ENCODE measurements around the gene RYR2.
A peak's percentile ranks its signal among the peaks of the same experiment; 100 is the strongest.

RYR2 gene

GRCh38 chr1:237249120-237249519, 207.1 kb downstream of the RYR2 start:
- no peak for DNase-seq (ENCODE audit: low read depth in 2 of 2)
- no peak for TF ChIP-seq CTCF (IDR thresholded peaks at IDR 0.05; ENCODE audit: low read depth, low read length)
- H3K4me3 ChIP-seq (replicated peaks in 1 of 2; ENCODE audit: low read depth in 2 of 2, low read length in 2 of 2), result no peak overlapping the region

- no peak for DNase-seq (ENCODE audit: low read depth in 2 of 2)
- H3K4me3 ChIP-seq (replicated peaks in 1 of 2; ENCODE audit: low read depth in 2 of 2, low read length in 2 of 2), result no peak overlapping the region
- TF ChIP-seq CTCF (IDR thresholded peaks at IDR 0.05; ENCODE audit: low read depth, low read length), result no peak
These were observed 208.1 kb downstream of the RYR2 start for GRCh38 chr1:237250055-237250454.

- no peak for TF ChIP-seq CTCF (IDR thresholded peaks at IDR 0.05; ENCODE audit: low read depth, low read length)
- H3K4me3 ChIP-seq (replicated peaks in 1 of 2; ENCODE audit: low read depth in 2 of 2, low read length in 2 of 2), result no peak overlapping the region
- no peak for DNase-seq (ENCODE audit: low read depth in 2 of 2)
These were observed 213.1 kb downstream of the RYR2 start for GRCh38 chr1:237255071-237255470.

- H3K4me3 ChIP-seq (replicated peaks in 1 of 2; ENCODE audit: low read depth in 2 of 2, low read length in 2 of 2), result no peak overlapping the region
- peak in 1 of 2 donors; percentile 16 for DNase-seq (ENCODE audit: low read depth in 2 of 2)
- no peak for TF ChIP-seq CTCF (IDR thresholded peaks at IDR 0.05; ENCODE audit: low read depth, low read length)
These were observed 216.9 kb downstream of the RYR2 start for GRCh38 chr1:237258871-237259270.

GRCh38 chr1:237261198-237261597, 219.2 kb downstream of the RYR2 start:
- no peak for DNase-seq (ENCODE audit: low read depth in 2 of 2)
- TF ChIP-seq CTCF (IDR thresholded peaks at IDR 0.05; ENCODE audit: low read depth, low read length), result no peak
- no peak overlapping the region for H3K4me3 ChIP-seq (replicated peaks in 1 of 2; ENCODE audit: low read depth in 2 of 2, low read length in 2 of 2)

GRCh38 chr1:237267743-237268142, 225.8 kb downstream of the RYR2 start:
- no peak for DNase-seq (ENCODE audit: low read depth in 2 of 2)
- H3K4me3 ChIP-seq (replicated peaks in 1 of 2; ENCODE audit: low read depth in 2 of 2, low read length in 2 of 2), result no peak overlapping the region
- no peak for TF ChIP-seq CTCF (IDR thresholded peaks at IDR 0.05; ENCODE audit: low read depth, low read length)

GRCh38 chr1:237269938-237270337, 228.0 kb downstream of the RYR2 start:
- DNase-seq (ENCODE audit: low read depth in 2 of 2), result no peak
- no peak for TF ChIP-seq CTCF (IDR thresholded peaks at IDR 0.05; ENCODE audit: low read depth, low read length)
- no peak overlapping the region for H3K4me3 ChIP-seq (replicated peaks in 1 of 2; ENCODE audit: low read depth in 2 of 2, low read length in 2 of 2)

Measured in cardiac fibroblast (primary cell).